HEK293T (cell line): ENCODE measurements around the gene CDH10.

Experiments
- CTCF ChIA-PET: fragments of 350-600 bp; formaldehyde crosslinking; extraction: SDS; loops from one replicate; lab custom pipeline; 2021; ENCODE audit warnings: antibody characterized with exemption, inconsistent platforms; lab: Yijun Ruan, JAX
- POLR2A ChIA-PET: fragments of 350-600 bp; formaldehyde crosslinking; extraction: SDS; loops from one replicate; lab custom pipeline; 2020; ENCODE audit warnings: antibody characterized with exemption, inconsistent platforms; lab: Yijun Ruan, JAX
- DNase-seq: peaks from one replicate; pipeline ENCODE4 v3.0.0; 2012; ENCODE audit warnings: mixed read lengths; ENCODE audit errors: extremely low spot score
- ARNT ChIP-seq: fragments of 450-650 bp; IDR thresholded peaks from 2 replicates; pipeline ENCODE4 v1.6.1; 2017; ENCODE audit warnings: mild to moderate bottlenecking
- BHLHE40 ChIP-seq: fragments of 450-650 bp; IDR thresholded peaks from 2 replicates; pipeline ENCODE4 v1.6.1; 2016; ENCODE audit warnings: mild to moderate bottlenecking, moderate library complexity, borderline replicate concordance
- CTBP1 ChIP-seq: fragments of 450-650 bp; IDR thresholded peaks from 2 replicates; pipeline ENCODE4 v1.6.1; 2016; ENCODE audit warnings: borderline replicate concordance
- ELF4 ChIP-seq: fragments of 450-650 bp; IDR thresholded peaks from 2 replicates; pipeline ENCODE4 v1.6.1; 2017; ENCODE audit warnings: antibody characterized with exemption
- FOXA1 ChIP-seq: fragments of 450-650 bp; IDR thresholded peaks from 2 replicates; pipeline ENCODE4 v1.6.1; 2016; ENCODE audit warnings: mild to moderate bottlenecking
- FOXK2 ChIP-seq: fragments of 450-650 bp; IDR thresholded peaks from 2 replicates; pipeline ENCODE4 v1.6.1; 2016; ENCODE audit warnings: mild to moderate bottlenecking
- FOXM1 ChIP-seq: fragments of 450-650 bp; IDR thresholded peaks from 2 replicates; pipeline ENCODE4 v1.6.1; 2017; ENCODE audit warnings: mild to moderate bottlenecking, borderline replicate concordance
- HDGF ChIP-seq: fragments of 450-650 bp; IDR thresholded peaks from 2 replicates; pipeline ENCODE4 v1.6.1; 2017; ENCODE audit warnings: antibody characterized with exemption, borderline replicate concordance
- L3MBTL2 ChIP-seq: fragments of 450-650 bp; conservative IDR thresholded peaks from 2 replicates; pipeline ENCODE4 v1.6.1; 2016; ENCODE audit warnings: mild to moderate bottlenecking
- LEF1 ChIP-seq: fragments of 450-650 bp; IDR thresholded peaks from 2 replicates; pipeline ENCODE4 v1.6.1; 2017; ENCODE audit warnings: mild to moderate bottlenecking, borderline replicate concordance
- NFRKB ChIP-seq: fragments of 450-650 bp; IDR thresholded peaks from 2 replicates; pipeline ENCODE4 v1.6.1; 2016; ENCODE audit warnings: mild to moderate bottlenecking, moderate library complexity
- PKNOX1 ChIP-seq: fragments of 450-650 bp; IDR thresholded peaks from 2 replicates; pipeline ENCODE4 v1.6.1; 2016
- SP1 ChIP-seq: fragments of 450-650 bp; IDR thresholded peaks from 2 replicates; pipeline ENCODE4 v1.6.1; 2017
- SUZ12 ChIP-seq: fragments of 450-650 bp; IDR thresholded peaks from 2 replicates; pipeline ENCODE4 v1.6.1; 2016; ENCODE audit warnings: mild to moderate bottlenecking
- TARDBP ChIP-seq: fragments of 450-650 bp; IDR thresholded peaks from 2 replicates; pipeline ENCODE4 v1.6.1; 2016
- ZNF384 ChIP-seq: fragments of 450-650 bp; IDR thresholded peaks from 2 replicates; pipeline ENCODE4 v1.6.1; 2016

CDH10 gene

DNA sequence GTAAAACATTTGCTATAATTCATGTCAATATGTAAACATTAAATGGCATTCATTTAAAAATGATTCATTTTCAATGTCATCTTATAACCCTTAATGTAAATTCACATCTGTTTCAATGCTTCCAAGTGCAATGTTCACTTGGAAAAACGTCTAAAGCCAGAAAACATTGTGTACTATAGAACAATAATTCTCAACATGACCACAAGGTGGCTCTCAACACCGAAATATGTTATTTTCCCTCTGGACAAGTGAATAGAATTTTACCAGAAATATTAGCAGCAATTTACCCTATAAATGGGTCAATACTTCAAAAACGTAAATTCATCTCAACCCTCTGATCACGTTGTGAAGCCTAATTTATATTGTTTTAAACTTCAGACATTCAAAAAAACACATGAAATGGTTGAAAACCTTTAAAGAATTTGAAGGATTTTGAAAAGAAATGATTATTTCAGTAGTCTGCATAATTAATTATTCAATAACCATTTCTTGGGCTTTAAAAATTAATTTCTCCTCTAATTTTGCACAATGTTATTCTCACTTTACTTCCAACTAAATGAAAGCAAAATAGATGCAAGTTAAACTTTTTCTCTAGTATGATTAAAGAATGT lies 11.0 kb downstream of the CDH10 start:
- ChIA-PET POLR2A (no interaction called here), CTCF (no interaction called here)
- DNase-seq, result peak; percentile 13
- TF ChIP-seq LEF1 (no peak), FOXK2 (no peak), ARNT (no peak), SP1 (no peak)

DNA sequence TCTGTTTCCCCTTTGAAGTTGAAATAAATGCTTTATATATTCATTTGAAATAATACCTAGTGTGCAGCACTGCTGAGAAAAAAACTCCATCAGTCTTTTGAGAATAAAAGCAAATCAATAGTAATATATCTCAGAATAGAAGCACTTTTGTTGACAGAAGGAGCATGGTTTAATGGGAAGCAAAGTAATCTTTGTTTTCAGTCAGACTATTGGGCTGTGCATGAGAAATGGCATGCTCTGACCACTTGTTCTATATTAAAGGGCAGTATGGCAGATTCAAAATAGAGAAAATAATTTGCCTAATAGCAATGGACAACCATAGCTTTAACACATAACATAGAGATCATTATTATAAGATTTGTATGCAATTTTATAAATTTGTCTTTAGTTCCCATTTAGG lies 12.4 kb downstream of the CDH10 start:
- ChIA-PET POLR2A (no interaction called here), CTCF (no interaction called here)
- TF ChIP-seq PKNOX1 (no peak), SUZ12 (no peak), FOXA1 (no peak)
- DNase-seq, result no peak

DNA sequence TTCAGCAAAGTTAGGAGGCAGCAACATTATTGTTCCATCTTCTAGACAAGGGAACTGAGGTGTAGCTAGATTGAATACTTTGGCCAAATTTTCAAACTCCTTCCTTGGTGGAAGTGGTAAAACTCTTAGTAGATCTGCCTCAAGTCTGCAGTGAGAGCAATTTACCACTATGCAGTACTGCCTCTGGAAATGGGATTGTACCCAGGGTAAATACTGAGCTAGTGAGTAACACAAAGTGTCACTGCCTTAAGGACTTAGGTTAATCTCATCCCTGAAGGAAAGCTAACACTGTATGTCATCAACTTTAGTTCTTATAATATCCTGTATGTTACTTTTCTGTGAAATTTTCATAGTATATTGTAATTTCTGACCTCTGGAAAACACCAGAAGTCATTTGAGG lies 13.9 kb downstream of the CDH10 start:
- TF ChIP-seq L3MBTL2, result no peak
- TF ChIP-seq CTBP1, result no peak
- no peak for TF ChIP-seq SUZ12
- TF ChIP-seq FOXA1, result no peak
- TF ChIP-seq TARDBP, result no peak
- TF ChIP-seq SP1, result no peak
- no peak for TF ChIP-seq ZNF384
- TF ChIP-seq ELF4, result no peak
- TF ChIP-seq NFRKB, result no peak
- TF ChIP-seq FOXK2, result no peak
- TF ChIP-seq BHLHE40, result no peak
- no peak for TF ChIP-seq ARNT
- no peak for TF ChIP-seq LEF1
- no peak for TF ChIP-seq HDGF
- no peak for TF ChIP-seq PKNOX1
- no peak for TF ChIP-seq FOXM1
- POLR2A ChIA-PET, result no interaction called here
- CTCF ChIA-PET, result interaction anchor here (0.6 kb wide), 1 partner anchor 95 kb away, joined by 3 read pairs; no protein-coding TSS in a partner anchor
- DNase-seq, result no peak

DNA sequence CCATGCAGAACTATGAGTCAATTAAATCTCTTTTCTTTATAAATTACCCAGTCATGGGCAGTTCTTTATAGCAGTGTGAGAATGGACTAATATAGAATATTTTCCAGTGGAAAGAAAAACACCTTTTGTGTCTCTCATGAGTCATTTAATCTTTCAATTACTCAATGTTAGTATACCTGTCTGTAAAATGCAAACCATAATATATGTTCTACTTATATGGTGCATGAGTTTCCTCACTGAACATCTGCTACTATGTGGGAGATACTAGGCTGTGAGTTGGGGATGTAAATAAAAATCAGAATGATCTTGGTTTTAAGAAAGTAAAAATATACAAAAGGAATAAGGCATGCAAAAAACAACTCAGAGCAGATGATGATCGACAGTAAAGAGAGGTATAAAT lies 15.0 kb downstream of the CDH10 start:
- POLR2A ChIA-PET, result no interaction called here
- no peak for TF ChIP-seq FOXM1
- TF ChIP-seq TARDBP, result no peak
- TF ChIP-seq SUZ12, result no peak
- no peak for TF ChIP-seq L3MBTL2
- TF ChIP-seq NFRKB, result no peak
- no peak for TF ChIP-seq BHLHE40
- no peak for TF ChIP-seq FOXK2
- no peak for TF ChIP-seq HDGF
- CTCF ChIA-PET, result no interaction called here
- DNase-seq, result no peak

GRCh38 chr5:24624872-24625271 lies 19.9 kb downstream of the CDH10 start:
- CTCF ChIA-PET, result no interaction called here
- no peak for DNase-seq
- POLR2A ChIA-PET, result no interaction called here
- TF ChIP-seq TARDBP (no peak), ARNT (no peak), ZNF384 (no peak), CTBP1 (no peak), FOXA1 (no peak), SUZ12 (no peak), BHLHE40 (no peak), NFRKB (no peak), LEF1 (no peak)

DNA sequence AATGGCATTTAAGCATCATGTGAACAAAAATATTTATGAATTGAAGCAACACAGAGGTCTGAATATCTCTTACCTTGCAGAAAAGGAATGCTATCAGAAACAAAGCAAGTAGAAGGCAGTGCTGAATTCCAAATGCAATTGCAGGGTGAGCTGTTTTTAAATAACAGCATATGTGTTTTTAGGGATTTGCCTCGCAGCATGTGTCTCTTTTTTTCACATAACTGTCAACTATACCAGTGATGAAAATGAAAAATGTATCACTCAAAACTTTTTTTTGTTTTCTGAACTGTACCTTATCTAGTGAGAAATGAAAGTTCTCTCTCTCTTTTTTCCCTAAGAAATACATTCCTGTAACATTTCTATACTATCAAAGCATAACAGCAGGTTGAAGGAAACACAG lies 21.2 kb downstream of the CDH10 start:
- ChIA-PET CTCF (interaction anchor here (0.7 kb wide), 1 partner anchor 382 kb away, joined by 3 read pairs; no protein-coding TSS in a partner anchor), POLR2A (no interaction called here)
- DNase-seq, result no peak
- TF ChIP-seq ZNF384 (peak; percentile 14; the same call in 1 of the 2 replicates), TARDBP (no peak)

DNA sequence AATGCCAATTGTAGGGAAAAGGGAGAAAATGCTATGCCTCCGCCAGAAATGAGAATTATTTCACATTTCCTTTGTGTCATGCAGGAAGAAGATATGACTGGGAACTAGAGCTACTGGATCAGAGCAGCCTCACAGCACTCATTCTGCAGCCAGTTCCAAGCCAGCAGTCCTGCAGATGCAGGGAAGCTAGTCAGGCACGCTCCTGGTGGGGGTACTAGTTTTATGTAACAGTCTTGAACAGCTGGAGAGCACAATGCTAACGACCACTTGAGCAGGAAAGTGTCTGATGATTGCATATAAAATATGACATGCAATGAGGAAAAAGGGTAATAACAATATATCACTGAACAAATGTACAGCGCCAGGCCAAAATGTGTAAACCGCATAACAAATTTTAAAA lies 21.7 kb downstream of the CDH10 start:
- ChIA-PET POLR2A (no interaction called here), CTCF (interaction anchor here (0.7 kb wide), 1 partner anchor 382 kb away, joined by 3 read pairs; no protein-coding TSS in a partner anchor)
- no peak for TF ChIP-seq TARDBP
- no peak for TF ChIP-seq ELF4
- TF ChIP-seq NFRKB, result no peak
- peak; percentile 33; the same call in 1 of the 2 replicates for TF ChIP-seq PKNOX1
- TF ChIP-seq FOXA1, result no peak
- peak; percentile 11 for DNase-seq
